T47D (cell line): ENCODE measurements around the gene PLXNA3.

ENCODE experiments used
- DNase-seq, 2 experiments: peaks; one replicate each; pipeline versions ENCODE4 v3.0.0 to v3.0.0-alpha.2; 2011 to 2012; ENCODE audit warnings: low read depth in 1 of 2, low spot score in 1 of 2
- JUND ChIP-seq: IDR thresholded peaks from 2 replicates; pipeline ENCODE4 v1.6.1; 2012; ENCODE audit warnings: low read depth
- in situ Hi-C: cut with HindIII; loops from 2 replicates; pipeline ENCODE4 v1.10.0; 2016; ENCODE audit warnings: low sequenced_read_pairs, low pct_unique_long_range_greater_than_20kb

Gene PLXNA3

DNA sequence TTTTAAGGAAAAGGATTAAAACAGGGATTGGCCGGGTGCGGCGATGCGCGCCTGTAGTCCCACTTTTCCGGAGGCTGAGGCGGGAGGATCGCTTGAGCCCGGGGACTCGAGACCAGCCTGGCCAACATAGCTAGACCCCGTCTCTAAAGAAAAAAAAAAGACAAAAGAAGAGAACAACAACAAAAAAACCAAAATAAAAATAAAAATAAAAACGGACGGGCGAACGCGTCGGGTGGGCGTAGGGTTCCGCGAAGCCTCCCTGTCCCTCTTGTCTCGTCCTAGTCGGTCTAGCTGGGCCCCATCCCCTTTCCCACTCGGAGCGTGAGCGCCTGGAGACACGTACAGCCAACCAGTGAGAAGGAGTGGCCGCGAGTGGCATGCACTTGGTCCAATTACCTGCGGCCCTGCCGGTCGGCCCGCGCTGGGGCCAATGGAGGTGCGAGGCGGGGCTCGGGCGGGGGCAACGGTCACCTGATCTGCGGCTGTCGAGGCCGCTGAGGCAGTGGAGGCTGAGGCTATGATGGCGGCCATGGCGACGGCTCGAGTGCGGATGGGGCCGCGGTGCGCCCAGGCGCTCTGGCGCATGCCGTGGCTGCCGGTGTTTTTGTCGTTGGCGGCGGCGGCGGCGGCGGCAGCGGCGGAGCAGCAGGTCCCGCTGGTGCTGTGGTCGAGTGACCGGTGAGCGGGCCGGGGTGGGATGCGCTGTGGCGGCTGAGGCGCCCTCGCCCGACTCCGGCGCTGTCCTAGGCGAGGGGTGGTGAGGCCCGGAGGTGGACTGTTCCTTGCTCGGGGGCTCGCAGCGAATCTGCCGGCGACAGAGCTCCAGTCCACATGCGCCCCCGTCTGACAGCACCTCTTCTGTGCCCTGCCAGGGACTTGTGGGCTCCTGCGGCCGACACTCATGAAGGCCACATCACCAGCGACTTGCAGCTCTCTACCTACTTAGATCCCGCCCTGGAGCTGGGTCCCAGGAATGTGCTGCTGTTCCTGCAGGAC, 29.6 kb upstream of the PLXNA3 start, which contains the start of gene ATP6AP1:
Gene ATP6AP1, plus strand, starts transcription at position 502 of the 996 bp plus-strand sequence. Its CDS starts 16 bp downstream, at position 518.
- TF ChIP-seq JUND, result no peak
- in situ Hi-C loops, result no loop called here
- peak; percentile 68 to 92 for DNase-seq

DNA sequence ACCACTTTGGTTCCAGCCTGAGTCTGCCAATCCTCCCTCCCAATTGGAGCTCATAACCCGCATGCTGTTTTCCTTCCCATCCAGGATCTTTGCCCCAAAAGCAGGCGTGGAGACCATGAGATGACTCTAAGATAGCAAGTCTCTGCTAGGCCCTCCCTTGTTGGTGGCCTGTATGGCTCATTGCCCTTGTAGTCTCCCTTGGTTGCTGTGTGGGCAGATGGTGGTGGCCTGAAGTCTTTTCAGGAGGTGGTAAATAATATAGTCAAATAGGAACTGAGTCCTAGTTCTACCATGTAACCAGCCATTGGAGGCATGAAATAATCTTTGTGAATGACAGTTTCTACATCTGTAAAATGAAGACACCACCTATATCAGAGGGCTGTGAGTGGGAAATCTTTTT, 28.4 kb upstream of the PLXNA3 start:
- no peak for TF ChIP-seq JUND
- no peak for DNase-seq
- in situ Hi-C loops, result no loop called here

DNA sequence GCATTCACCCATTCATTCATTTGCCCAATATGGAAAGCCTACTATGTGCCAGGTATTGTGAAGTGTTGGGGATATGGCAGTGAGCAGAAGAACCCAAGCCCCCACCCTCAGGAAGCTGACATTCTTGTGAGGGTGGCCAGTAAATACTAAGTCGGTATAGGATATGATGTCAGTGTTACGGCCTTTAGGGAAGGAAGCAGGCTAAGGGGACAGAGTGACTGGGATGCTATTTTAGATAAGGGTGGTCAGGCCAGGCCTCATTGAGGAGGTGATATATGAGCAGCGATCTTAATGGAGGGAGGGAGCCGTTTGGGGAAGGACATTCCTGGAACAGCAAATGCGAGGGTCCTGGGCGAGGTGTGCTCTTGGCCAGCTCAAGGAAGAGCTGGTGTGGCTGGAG, 27.6 kb upstream of the PLXNA3 start:
- in situ Hi-C loops, result no loop called here
- TF ChIP-seq JUND, result no peak
- no peak for DNase-seq

DNA sequence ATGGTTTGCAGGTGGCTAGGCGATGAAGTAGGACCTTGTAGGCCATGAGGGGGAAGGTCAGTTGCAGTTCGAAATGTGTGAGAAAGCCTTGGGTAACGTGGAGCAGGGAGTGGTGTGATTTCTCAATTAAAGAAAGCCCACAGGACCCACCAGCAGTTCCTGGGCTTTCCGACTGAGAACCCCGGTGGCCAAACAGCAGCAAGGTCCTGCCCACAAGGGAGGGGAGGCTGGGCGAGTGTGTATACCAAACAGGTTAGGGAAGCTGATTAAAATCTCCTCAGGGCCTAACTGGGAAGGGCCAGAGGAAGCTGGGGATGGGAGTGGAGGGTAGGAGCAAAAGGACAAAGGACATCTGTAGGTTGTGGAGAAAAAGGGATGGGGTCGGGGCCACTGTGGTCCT, 27.2 kb upstream of the PLXNA3 start:
- peak; percentile 51 to 73 for DNase-seq
- TF ChIP-seq JUND, result no peak
- in situ Hi-C loops, result no loop called here

DNA sequence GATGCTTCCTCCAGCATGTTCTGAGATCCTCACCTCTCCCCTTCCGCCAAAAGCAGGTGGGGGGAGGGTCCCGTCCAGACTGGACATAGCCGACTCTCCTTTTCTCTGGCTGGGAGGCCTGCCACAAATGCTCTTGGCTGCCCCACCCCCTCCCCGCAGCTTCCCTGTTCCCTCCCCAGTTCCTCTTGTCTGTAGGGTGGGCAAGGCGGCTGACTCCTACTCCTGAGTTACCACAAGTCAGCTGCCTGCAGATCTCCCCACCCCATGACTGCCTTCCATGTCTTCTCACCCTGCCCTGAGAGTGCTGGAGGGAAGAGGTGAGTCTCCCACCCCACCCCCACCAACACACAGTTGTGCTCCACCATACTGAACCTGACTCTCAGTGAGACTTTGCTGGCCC, 26.7 kb upstream of the PLXNA3 start:
- in situ Hi-C loops, result no loop called here
- DNase-seq, result no peak
- no peak for TF ChIP-seq JUND

DNA sequence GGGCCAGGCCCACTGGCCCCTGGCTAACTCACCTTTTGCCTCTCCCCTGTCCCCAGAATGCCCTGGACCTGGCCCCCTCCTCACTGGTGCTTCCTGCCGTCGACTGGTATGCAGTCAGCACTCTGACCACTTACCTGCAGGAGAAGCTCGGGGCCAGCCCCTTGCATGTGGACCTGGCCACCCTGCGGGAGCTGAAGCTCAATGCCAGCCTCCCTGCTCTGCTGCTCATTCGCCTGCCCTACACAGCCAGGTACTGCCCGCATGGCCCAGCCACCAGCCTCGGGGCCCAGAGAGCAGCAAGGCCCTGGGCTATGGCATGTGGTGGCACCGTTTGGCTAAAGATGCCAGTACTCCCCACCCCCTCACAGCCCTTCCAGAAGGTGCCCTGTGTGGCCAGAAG, 25.9 kb upstream of the PLXNA3 start:
- in situ Hi-C loops, result no loop called here
- no peak for TF ChIP-seq JUND
- no peak for DNase-seq

DNA sequence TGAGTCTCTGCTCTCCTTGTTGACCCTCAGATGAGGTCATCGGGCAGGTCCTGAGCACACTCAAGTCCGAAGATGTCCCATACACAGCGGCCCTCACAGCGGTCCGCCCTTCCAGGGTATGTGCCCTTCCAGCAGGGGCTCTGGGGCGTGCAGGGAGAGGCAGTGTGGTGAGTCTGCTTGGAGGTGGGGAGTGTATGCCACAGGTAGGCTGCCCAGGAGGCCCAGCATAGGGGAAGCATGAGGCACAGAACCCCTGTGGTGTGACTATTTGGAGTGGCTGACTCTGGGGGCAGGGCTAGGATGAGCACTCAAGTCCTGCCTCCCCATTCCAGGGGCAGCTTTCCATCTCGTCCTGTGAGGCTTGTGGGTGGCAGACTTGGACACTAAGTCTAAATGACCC, 24.5 kb upstream of the PLXNA3 start:
- no peak for TF ChIP-seq JUND
- in situ Hi-C loops, result no loop called here
- DNase-seq, result no peak

DNA sequence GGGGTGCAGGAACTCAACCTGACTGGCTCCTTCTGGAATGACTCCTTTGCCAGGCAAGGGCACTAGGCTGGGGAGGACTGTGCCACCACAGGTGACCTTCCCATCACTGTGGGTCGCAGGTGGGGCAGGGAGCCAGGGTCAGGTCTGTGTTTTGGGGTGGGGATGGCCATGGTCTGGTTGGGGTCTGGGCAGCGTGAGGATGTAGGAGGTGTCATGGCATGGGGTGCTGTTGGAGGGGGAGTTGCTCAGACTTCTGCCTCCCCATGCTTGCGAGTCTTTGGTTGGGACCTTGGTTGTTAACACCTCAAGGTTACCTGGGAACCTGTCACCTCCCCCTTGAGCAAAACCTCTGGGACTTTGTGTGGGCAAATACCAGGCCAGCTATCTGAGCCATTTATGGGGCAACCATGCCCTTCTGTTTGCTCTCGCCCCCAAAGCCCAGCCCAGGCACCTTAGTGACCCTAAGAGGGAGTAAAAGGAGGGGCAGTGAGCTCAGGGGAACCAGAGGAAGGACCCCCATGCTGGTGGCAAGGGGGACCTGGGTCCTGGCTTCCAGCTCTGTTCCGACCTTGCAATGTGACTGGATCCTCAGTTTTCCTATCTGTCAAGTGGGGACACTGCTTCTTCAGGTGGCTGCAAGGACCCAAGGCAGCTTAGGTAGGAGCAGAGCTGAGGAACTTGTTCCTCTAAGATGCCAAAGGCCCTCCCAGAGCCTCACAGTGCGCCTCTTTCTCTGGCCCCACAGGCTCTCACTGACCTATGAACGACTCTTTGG, 23.5 kb upstream of the PLXNA3 start:
- no peak for DNase-seq
- TF ChIP-seq JUND, result no peak
- in situ Hi-C loops, result no loop called here

DNA sequence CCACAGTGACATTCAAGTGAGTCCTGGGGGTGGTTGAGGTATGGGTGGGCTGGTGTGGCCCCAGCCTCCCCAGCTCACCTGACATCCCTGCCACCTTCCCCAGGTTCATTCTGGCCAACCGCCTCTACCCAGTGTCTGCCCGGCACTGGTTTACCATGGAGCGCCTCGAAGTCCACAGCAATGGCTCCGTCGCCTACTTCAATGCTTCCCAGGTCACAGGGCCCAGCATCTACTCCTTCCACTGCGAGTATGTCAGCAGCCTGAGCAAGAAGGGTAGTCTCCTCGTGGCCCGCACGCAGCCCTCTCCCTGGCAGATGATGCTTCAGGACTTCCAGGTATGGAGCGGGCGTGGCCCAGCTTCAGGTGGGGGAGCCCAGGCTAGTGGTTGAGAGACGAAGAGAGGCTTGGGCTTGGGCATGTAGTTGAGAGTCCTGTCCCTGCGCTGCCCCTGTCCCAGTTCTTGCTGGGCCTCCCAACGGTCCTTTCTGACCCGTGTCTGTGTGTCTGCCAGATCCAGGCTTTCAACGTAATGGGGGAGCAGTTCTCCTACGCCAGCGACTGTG, 22.8 kb upstream of the PLXNA3 start:
- TF ChIP-seq JUND, result no peak
- in situ Hi-C loops, result no loop called here
- no peak for DNase-seq

DNA sequence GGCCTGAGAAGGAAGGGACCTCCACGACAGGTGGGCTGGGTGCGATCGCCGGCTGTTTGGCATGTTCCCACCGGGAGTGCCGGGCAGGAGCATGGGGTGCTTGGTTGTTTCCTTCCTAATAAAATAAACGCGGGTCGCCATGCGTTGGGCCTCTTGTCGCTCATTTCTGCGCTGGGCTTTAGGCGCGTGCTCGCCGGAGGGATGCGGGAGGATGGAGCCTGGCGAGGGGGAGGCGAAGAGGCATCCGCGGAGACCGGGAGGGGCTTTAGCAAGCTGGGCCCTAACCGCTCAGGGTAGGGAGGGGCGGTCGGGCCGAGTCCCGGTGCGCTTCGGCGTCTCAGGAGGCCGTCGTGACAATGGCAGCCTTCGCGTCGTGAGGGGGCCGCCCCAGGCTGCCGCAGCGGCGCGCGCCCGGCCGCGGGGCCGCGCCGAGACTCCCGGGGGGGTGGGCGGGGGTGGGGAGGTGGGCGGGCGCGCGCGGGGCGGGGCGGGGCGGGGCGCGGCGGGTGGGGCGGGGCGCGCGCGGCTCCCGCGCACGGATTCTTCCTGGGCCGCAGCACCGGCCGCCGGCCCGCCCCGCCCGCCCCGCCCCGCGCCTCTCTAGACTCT, 21.6 kb upstream of the PLXNA3 start:
- in situ Hi-C loops, result no loop called here
- DNase-seq, result no peak
- no peak for TF ChIP-seq JUND

DNA sequence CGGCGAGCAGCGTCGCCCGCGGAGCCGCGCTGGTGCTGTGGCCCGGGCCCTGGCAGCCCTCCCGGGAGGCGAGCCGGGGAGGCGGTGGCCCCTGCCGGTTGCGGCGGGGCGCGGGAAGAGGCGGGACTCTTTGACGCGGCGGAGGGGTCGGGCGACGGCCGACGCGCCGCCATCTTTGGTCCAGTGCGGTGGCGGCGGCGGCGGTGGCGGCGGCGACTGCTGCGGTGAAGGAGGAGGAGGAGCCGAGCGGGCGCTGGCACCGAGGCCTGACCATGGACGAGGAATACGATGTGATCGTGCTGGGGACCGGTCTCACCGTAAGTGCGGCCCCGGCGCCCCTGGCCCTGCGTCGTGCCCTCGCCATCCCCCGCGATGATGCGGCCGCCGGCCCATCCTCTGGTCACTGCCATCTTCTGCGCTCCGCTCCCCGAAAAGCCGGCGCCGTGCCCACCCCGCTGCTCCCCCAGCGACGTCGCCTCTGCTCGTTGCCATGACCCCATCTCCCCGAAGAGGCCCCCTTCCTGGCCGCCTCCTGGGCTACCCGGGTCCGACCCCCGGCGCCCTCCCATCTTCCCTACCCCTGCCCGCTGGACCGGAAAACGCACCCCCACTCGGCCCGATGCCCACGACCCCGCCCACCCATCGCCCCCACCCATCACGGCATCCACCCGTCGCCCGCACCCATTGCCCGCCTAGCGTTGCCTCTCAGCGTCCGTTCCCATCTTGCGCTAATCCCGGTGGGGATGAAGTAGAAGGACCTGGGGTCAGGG, 20.9 kb upstream of the PLXNA3 start, which contains the start of gene GDI1:
Gene GDI1, plus strand, starts transcription at position 172 of the 770 bp plus-strand sequence. Its CDS starts 101 bp downstream, at position 273.
- peak in 1 of 2 experiments; percentile 49 for DNase-seq
- no peak for TF ChIP-seq JUND
- in situ Hi-C loops, result no loop called here
